Osteoblast (primary cell): Measurements from ENCODE around the gene MARS1. TPM values are rescaled to one million over a fixed set of nuclear protein-coding genes. Genes with fewer than 3 reads are reported as not detected.
A peak's percentile ranks its signal among the peaks of the same experiment; 100 is the strongest.

Experiments
- DNase-seq: peaks from one replicate; pipeline ENCODE4 v3.0.0; 2011; ENCODE audit warnings: low spot score, mixed read lengths; ENCODE audit not compliant: insufficient read length; ENCODE audit errors: missing footprints
- H2AFZ ChIP-seq: 2 replicates; pipeline ENCODE4 v1.6.0; 2011; ENCODE audit warnings: mild to moderate bottlenecking, low read length
- H3K27ac ChIP-seq: 2 replicates; pipeline ENCODE4 v1.5.1; 2011; ENCODE audit warnings: mild to moderate bottlenecking, low read depth, low read length, moderate library complexity
- H3K27me3 ChIP-seq: 2 replicates; pipeline ENCODE4 v1.6.0; 2012; ENCODE audit warnings: mild to moderate bottlenecking, control low read depth, inconsistent platforms, low read length, moderate library complexity; ENCODE audit not compliant: insufficient read depth
- H3K36me3 ChIP-seq: 2 replicates; pipeline ENCODE4 v1.5.1; 2011; ENCODE audit warnings: mild to moderate bottlenecking, low read length, control low read depth, moderate library complexity; ENCODE audit not compliant: insufficient read depth
- H3K4me1 ChIP-seq: 2 replicates; pipeline ENCODE4 v1.5.1; 2011; ENCODE audit warnings: mild to moderate bottlenecking, low read length, control low read depth, moderate library complexity; ENCODE audit not compliant: insufficient read depth
- H3K4me2 ChIP-seq: 2 replicates; pipeline ENCODE4 v1.6.0; 2011; ENCODE audit warnings: mild to moderate bottlenecking, low read length; ENCODE audit not compliant: insufficient read depth
- H3K4me3 ChIP-seq: fragments of 200-600 bp; sonication (generic); 3 replicates; pipeline ENCODE4 v1.5.1; 2012; ENCODE audit warnings: mild to moderate bottlenecking, low read length, inconsistent platforms; ENCODE audit not compliant: insufficient read depth
- H3K79me2 ChIP-seq: 2 replicates; pipeline ENCODE4 v1.6.0; 2012; ENCODE audit warnings: mild to moderate bottlenecking, low read length, control low read depth, inconsistent platforms; ENCODE audit not compliant: insufficient read depth
- H3K9me3 ChIP-seq: 2 replicates; pipeline ENCODE4 v1.5.1; 2011; ENCODE audit warnings: low read depth, low read length, control low read depth
- H4K20me1 ChIP-seq: 2 replicates; pipeline ENCODE4 v1.6.0; 2012; ENCODE audit warnings: mild to moderate bottlenecking, low read length, control low read depth; ENCODE audit not compliant: insufficient read depth
- CTCF ChIP-seq: IDR thresholded peaks from 2 replicates; pipeline ENCODE4 v1.5.1; 2011; ENCODE audit warnings: mild to moderate bottlenecking, low read depth, low read length, moderate library complexity; ENCODE audit errors: extremely low read depth
- total RNA-seq: library from RNA; depleted of rRNA; stranded (reverse); fragments of >200 nt; gene quantifications from 2 replicates; pipeline ENCODE4 v1.2.3, GENCODE V29; 2012

MARS1 gene
- total RNA-seq, 1 donor, result 187 TPM

- peak overlapping the region; percentile 83 for H3K4me3 ChIP-seq
- H3K9me3 ChIP-seq, result no peaks in the 10 kb centered on the region
- peaks cover 57% of the 10 kb centered on the region for H3K4me1 ChIP-seq
- H3K79me2 ChIP-seq, result peaks cover 54% of the 10 kb centered on the region
- H3K27me3 ChIP-seq, result no peaks in the 10 kb centered on the region
- H3K4me2 ChIP-seq, result peak overlapping the region; percentile 82
- no peak for DNase-seq
- H4K20me1 ChIP-seq, result peaks cover 51% of the 10 kb centered on the region
- H3K36me3 ChIP-seq, result peaks cover 47% of the 10 kb centered on the region
- TF ChIP-seq CTCF, result no peak
- H3K27ac ChIP-seq, result peak overlapping the region; percentile 99
- H2AFZ ChIP-seq, result no peak overlapping the region
Measured at GRCh38 chr12:57519796-57520052, 31.9 kb downstream of the MARS1 start.

- peaks cover 56% of the 10 kb centered on the region for H4K20me1 ChIP-seq
- H3K4me3 ChIP-seq, result peak within 1 kb of the TSS; percentile 83
- H3K36me3 ChIP-seq, result peaks cover 45% of the 10 kb centered on the region
- no peak for TF ChIP-seq CTCF
- no peaks in the 10 kb centered on the region for H3K27me3 ChIP-seq
- H3K9me3 ChIP-seq, result no peaks in the 10 kb centered on the region
- peak; percentile 98 for DNase-seq
- H3K27ac ChIP-seq, result peak within 1 kb of the TSS; percentile 99
- peak within 1 kb of the TSS; percentile 84 for H2AFZ ChIP-seq
- H3K79me2 ChIP-seq, result peaks cover 59% of the 10 kb centered on the region
- H3K4me1 ChIP-seq, result peaks cover 57% of the 10 kb centered on the region
- H3K4me2 ChIP-seq, result peak within 1 kb of the TSS; percentile 83
Measured at GRCh38 chr12:57520053-57520818, 32.4 kb downstream of the MARS1 start, which contains the start of gene DDIT3. TSS of gene DDIT3 (minus strand) at chr12:57520514. CDS start at chr12:57517406, 3,108 bp downstream.

GRCh38 chr12:57521525-57522010 is 33.7 kb downstream of the MARS1 start:
- Histone ChIP-seq H3K79me2 (peaks cover 68% of the 10 kb centered on the region), H3K27ac (peak overlapping the region; percentile 96), H3K4me1 (peaks cover 57% of the 10 kb centered on the region), H3K4me2 (peak overlapping the region; percentile 84), H2AFZ (peak overlapping the region; percentile 83), H3K36me3 (peaks cover 39% of the 10 kb centered on the region), H3K27me3 (no peaks in the 10 kb centered on the region), H3K9me3 (no peaks in the 10 kb centered on the region), H3K4me3 (peak overlapping the region; percentile 77), H4K20me1 (peaks cover 54% of the 10 kb centered on the region)
- peak; percentile 84 for DNase-seq
- TF ChIP-seq CTCF, result no peak

GRCh38 chr12:57522011-57522886 is 34.4 kb downstream of the MARS1 start, which contains the start of gene MBD6:
TSS of gene MBD6 (plus strand) at chr12:57522824. CDS start at chr12:57524304, 1,480 bp downstream.
- DNase-seq, result peak; percentile 100
- peaks cover 68% of the 10 kb centered on the region for H3K79me2 ChIP-seq
- H3K36me3 ChIP-seq, result peaks cover 37% of the 10 kb centered on the region
- TF ChIP-seq CTCF, result no peak
- H3K27ac ChIP-seq, result peak within 1 kb of the TSS; percentile 96
- H3K4me3 ChIP-seq, result peak within 1 kb of the TSS; percentile 77
- H4K20me1 ChIP-seq, result peaks cover 47% of the 10 kb centered on the region
- H3K9me3 ChIP-seq, result no peaks in the 10 kb centered on the region
- peak within 1 kb of the TSS; percentile 96 for H3K4me2 ChIP-seq
- peaks cover 52% of the 10 kb centered on the region for H3K4me1 ChIP-seq
- H2AFZ ChIP-seq, result peak within 1 kb of the TSS; percentile 83
- H3K27me3 ChIP-seq, result no peaks in the 10 kb centered on the region
